Mesodermal cell (in vitro differentiated cells): ENCODE measurements around the gene UAP1.
A peak's percentile ranks its signal among the peaks of the same experiment; 100 is the strongest.

Experiments used
- H3K27ac ChIP-seq: 2 replicates; pipeline ENCODE4 v1.7.0; 2013; ENCODE audit warnings: mild to moderate bottlenecking, low read depth, low read length, moderate library complexity; ENCODE audit not compliant: severe bottlenecking
- H3K36me3 ChIP-seq: 2 replicates; pipeline ENCODE4 v1.7.1; 2013; ENCODE audit warnings: mild to moderate bottlenecking, low read length, moderate library complexity; ENCODE audit not compliant: control insufficient read depth, insufficient read depth
- H3K4me1 ChIP-seq: one replicate; pipeline ENCODE4 v1.7.1; 2013; ENCODE audit warnings: mild to moderate bottlenecking, low read length; ENCODE audit not compliant: insufficient read depth, control insufficient read depth, poor library complexity, severe bottlenecking
- H3K4me3 ChIP-seq: 2 replicates; pipeline ENCODE4 v1.7.0; 2013; ENCODE audit warnings: low read length, control low read depth, mild to moderate bottlenecking; ENCODE audit not compliant: insufficient read depth, poor library complexity, severe bottlenecking; ENCODE audit errors: extremely low read depth
- H3K9me3 ChIP-seq: 2 replicates; pipeline ENCODE4 v1.7.1; 2013; ENCODE audit warnings: mild to moderate bottlenecking, low read length, moderate library complexity; ENCODE audit not compliant: control insufficient read depth
- WGBS, 2 experiments: methylation state at CpG; one replicate each; pipeline ENCODE4 v1.1.5; 2013; ENCODE audit warnings: missing lambda C conversion rate in 2 of 2; ENCODE audit not compliant: insufficient coverage in 2 of 2; 5-methylcytosine and 5-hydroxymethylcytosine counted together

The UAP1 gene

GRCh38 chr1:162612606-162613400 lies 51.3 kb downstream of the UAP1 start:
- H3K27ac ChIP-seq = no peak overlapping the region
- WGBS, 2 experiments = 76 to 92% methylated on average over 3 to 4 of the region's 8 CpGs
- H3K36me3 ChIP-seq = no peaks in the 10 kb centered on the region
- H3K4me1 ChIP-seq = no peaks in the 10 kb centered on the region
- H3K4me3 ChIP-seq = no peak overlapping the region
- H3K9me3 ChIP-seq = peaks cover 10% of the 10 kb centered on the region

GRCh38 chr1:162616848-162617247 lies 55.3 kb downstream of the UAP1 start:
- peaks cover 10% of the 10 kb centered on the region for H3K9me3 ChIP-seq

GRCh38 chr1:162617513-162617912 lies 56.0 kb downstream of the UAP1 start:
- WGBS, 2 experiments = no CpG with 5 or more reads among the region's 1 CpG
- Histone ChIP-seq H3K27ac (no peak overlapping the region), H3K4me1 (no peaks in the 10 kb centered on the region), H3K9me3 (peaks cover 10% of the 10 kb centered on the region), H3K4me3 (no peak overlapping the region), H3K36me3 (no peaks in the 10 kb centered on the region)

More at GRCh38 chr1:162616848-162617247, 55.3 kb downstream of the UAP1 start:
- Histone ChIP-seq H3K4me3 (no peak overlapping the region), H3K36me3 (no peaks in the 10 kb centered on the region), H3K4me1 (no peaks in the 10 kb centered on the region), H3K27ac (no peak overlapping the region)
- WGBS, 2 experiments = no CpG with 5 or more reads among the region's 1 CpG

GRCh38 chr1:162619076-162619475 lies 57.6 kb downstream of the UAP1 start:
- Histone ChIP-seq H3K36me3 (no peaks in the 10 kb centered on the region), H3K4me1 (no peaks in the 10 kb centered on the region), H3K27ac (no peak overlapping the region), H3K9me3 (peaks cover 10% of the 10 kb centered on the region), H3K4me3 (no peak overlapping the region)
- WGBS, 2 experiments = no CpG with 5 or more reads among the region's 3 CpGs

GRCh38 chr1:162621256-162621655 lies 59.7 kb downstream of the UAP1 start:
- peaks cover 10% of the 10 kb centered on the region for H3K9me3 ChIP-seq
- H3K4me1 ChIP-seq = peaks cover 2% of the 10 kb centered on the region
- H3K27ac ChIP-seq = no peak overlapping the region
- H3K36me3 ChIP-seq = no peaks in the 10 kb centered on the region
- H3K4me3 ChIP-seq = no peak overlapping the region

GRCh38 chr1:162625679-162626078 lies 64.2 kb downstream of the UAP1 start:
- no peaks in the 10 kb centered on the region for H3K36me3 ChIP-seq
- H3K4me1 ChIP-seq = peaks cover 12% of the 10 kb centered on the region
- H3K4me3 ChIP-seq = no peak overlapping the region
- H3K9me3 ChIP-seq = no peaks in the 10 kb centered on the region
- WGBS, 2 experiments = 71 to 80% methylated on average over 1 of the region's 2 CpGs
- peak overlapping the region; percentile 70 for H3K27ac ChIP-seq

GRCh38 chr1:162626094-162626493 lies 64.6 kb downstream of the UAP1 start:
- H3K9me3 ChIP-seq = no peaks in the 10 kb centered on the region
- no peaks in the 10 kb centered on the region for H3K36me3 ChIP-seq
- peak overlapping the region; percentile 70 for H3K27ac ChIP-seq
- WGBS, 2 experiments = 73 to 100% methylated on average over 1 to 2 of the region's 2 CpGs
- no peak overlapping the region for H3K4me3 ChIP-seq
- H3K4me1 ChIP-seq = peaks cover 14% of the 10 kb centered on the region

GRCh38 chr1:162626761-162627160 lies 65.2 kb downstream of the UAP1 start:
- H3K9me3 ChIP-seq = no peaks in the 10 kb centered on the region
- H3K4me3 ChIP-seq = no peak overlapping the region
- 43 to 60% methylated on average over 1 of the region's 2 CpGs for WGBS, 2 experiments
- H3K27ac ChIP-seq = peak overlapping the region; percentile 70
- H3K36me3 ChIP-seq = no peaks in the 10 kb centered on the region
- peaks cover 20% of the 10 kb centered on the region for H3K4me1 ChIP-seq

GRCh38 chr1:162627662-162628296 lies 66.3 kb downstream of the UAP1 start:
- H3K27ac ChIP-seq = no peak overlapping the region
- H3K4me1 ChIP-seq = peaks cover 25% of the 10 kb centered on the region
- WGBS, 2 experiments = 66% methylated on average over 3 of the region's 3 CpGs; no CpG with 5 or more reads in 1 of the 2 experiments
- no peak overlapping the region for H3K4me3 ChIP-seq
- no peaks in the 10 kb centered on the region for H3K9me3 ChIP-seq
- H3K36me3 ChIP-seq = no peaks in the 10 kb centered on the region

- H3K4me3 ChIP-seq = no peak overlapping the region
- H3K27ac ChIP-seq = no peak overlapping the region
- no peaks in the 10 kb centered on the region for H3K9me3 ChIP-seq
- 96 to 97% methylated on average over 2 to 3 of the region's 3 CpGs for WGBS, 2 experiments
- peaks cover 28% of the 10 kb centered on the region for H3K4me1 ChIP-seq
- no peaks in the 10 kb centered on the region for H3K36me3 ChIP-seq
Measured at GRCh38 chr1:162629077-162629627, 67.6 kb downstream of the UAP1 start.

- H3K4me3 ChIP-seq = no peak overlapping the region
- peaks cover 28% of the 10 kb centered on the region for H3K4me1 ChIP-seq
- H3K27ac ChIP-seq = no peak overlapping the region
- 90 to 100% methylated on average over 1 of the region's 2 CpGs for WGBS, 2 experiments
- H3K36me3 ChIP-seq = no peaks in the 10 kb centered on the region
- no peaks in the 10 kb centered on the region for H3K9me3 ChIP-seq
Measured at GRCh38 chr1:162629651-162630050, 68.1 kb downstream of the UAP1 start.
